Activated naive CD8-positive, alpha-beta T cell treated with anti-CD3 and anti-CD28 coated beads, Interleukin-2, amount 10 ng/mL, durations not matched to agents 7 days and 5 days (primary cell): ENCODE results near the gene GASK1B. TPM values are rescaled to one million over a fixed set of nuclear protein-coding genes. Genes with fewer than 3 reads are reported as not detected.

Source experiments
- ATAC-seq: fragments of 150-1000 bp; cut with Tn5 transposase; one replicate; pipeline ENCODE4 v1.10.0; 2021; ENCODE audit warnings: low read depth, moderate library complexity
- POLR2A ChIA-PET: fragments of 350-600 bp; sonication (Branson Sonifier 250); formaldehyde crosslinking; loops from one replicate; lab custom pipeline; 2021; ENCODE audit warnings: antibody characterized with exemption; lab: Charles Lee
- DNase-seq: peaks from one replicate; pipeline ENCODE4 v3.0.0; 2021
- H3K27ac Mint-ChIP-seq: one replicate; pipeline ENCODE4 v1.8.0; 2022; ENCODE audit warnings: mild to moderate bottlenecking, mixed read lengths
- H3K27me3 Mint-ChIP-seq: one replicate; pipeline ENCODE4 v1.8.0; 2022; ENCODE audit warnings: mild to moderate bottlenecking, moderate library complexity, mixed read lengths
- H3K36me3 Mint-ChIP-seq: one replicate; pipeline ENCODE4 v1.8.0; 2021; ENCODE audit warnings: mild to moderate bottlenecking, mixed read lengths
- H3K4me1 Mint-ChIP-seq: one replicate; pipeline ENCODE4 v1.8.0; 2021; ENCODE audit warnings: mixed read lengths
- H3K4me3 Mint-ChIP-seq: one replicate; pipeline ENCODE4 v1.8.0; 2022; ENCODE audit warnings: mild to moderate bottlenecking, moderate library complexity, mixed read lengths
- H3K9me3 Mint-ChIP-seq: one replicate; pipeline ENCODE4 v1.8.0; 2021; ENCODE audit warnings: mixed read lengths
- total RNA-seq, 2 experiments: library from RNA; stranded (reverse); gene quantifications; one replicate each; pipeline ENCODE4 v1.2.3, GENCODE V29; 2021

GASK1B gene
- total RNA-seq, 2 experiments from 2014 or later = 0.60 to 0.83 TPM

- POLR2A ChIA-PET = no interaction called here
- Mint-ChIP-seq H3K36me3 (no peaks in the 10 kb centered on the region), H3K4me1 (no peaks in the 10 kb centered on the region), H3K9me3 (no peaks in the 10 kb centered on the region), H3K27me3 (no peaks in the 10 kb centered on the region), H3K27ac (no peak overlapping the region), H3K4me3 (no peak overlapping the region)
- no peak for DNase-seq
- ATAC-seq = no peak
These were observed 17.0 kb downstream of the GASK1B start for GRCh38 chr4:158155656-158156356.

GRCh38 chr4:158147151-158147550 lies 25.7 kb downstream of the GASK1B start:
- Mint-ChIP-seq H3K36me3 (no peaks in the 10 kb centered on the region), H3K27ac (no peak overlapping the region), H3K4me3 (no peak overlapping the region), H3K27me3 (no peaks in the 10 kb centered on the region), H3K9me3 (no peaks in the 10 kb centered on the region), H3K4me1 (no peaks in the 10 kb centered on the region)
- POLR2A ChIA-PET = no interaction called here
- no peak for DNase-seq
- ATAC-seq = no peak

- POLR2A ChIA-PET = no interaction called here
- DNase-seq (no peak), ATAC-seq (no peak)
- Mint-ChIP-seq H3K27me3 (no peaks in the 10 kb centered on the region), H3K4me1 (no peaks in the 10 kb centered on the region), H3K9me3 (no peaks in the 10 kb centered on the region), H3K27ac (no peak overlapping the region), H3K4me3 (no peak overlapping the region), H3K36me3 (no peaks in the 10 kb centered on the region)
These were observed 26.1 kb downstream of the GASK1B start for GRCh38 chr4:158146736-158147135.

- no peak for ATAC-seq
- no peaks in the 10 kb centered on the region for H3K4me1 Mint-ChIP-seq
- H3K27me3 Mint-ChIP-seq = no peaks in the 10 kb centered on the region
- no peaks in the 10 kb centered on the region for H3K9me3 Mint-ChIP-seq
- POLR2A ChIA-PET = no interaction called here
- no peaks in the 10 kb centered on the region for H3K36me3 Mint-ChIP-seq
- no peak for DNase-seq
- H3K4me3 Mint-ChIP-seq = no peak overlapping the region
- H3K27ac Mint-ChIP-seq = no peak overlapping the region
These were observed 33.7 kb downstream of the GASK1B start for GRCh38 chr4:158139086-158139485.

- POLR2A ChIA-PET = no interaction called here
- ATAC-seq (no peak), DNase-seq (no peak)
- Mint-ChIP-seq H3K4me1 (no peaks in the 10 kb centered on the region), H3K27ac (no peak overlapping the region), H3K4me3 (no peak overlapping the region), H3K27me3 (no peaks in the 10 kb centered on the region), H3K9me3 (no peaks in the 10 kb centered on the region), H3K36me3 (no peaks in the 10 kb centered on the region)
These were observed 38.6 kb downstream of the GASK1B start for GRCh38 chr4:158134222-158134621.

GRCh38 chr4:158133551-158133950 lies 39.3 kb downstream of the GASK1B start:
- Mint-ChIP-seq H3K4me1 (no peaks in the 10 kb centered on the region), H3K36me3 (no peaks in the 10 kb centered on the region), H3K9me3 (no peaks in the 10 kb centered on the region), H3K27me3 (no peaks in the 10 kb centered on the region), H3K27ac (no peak overlapping the region), H3K4me3 (no peak overlapping the region)
- POLR2A ChIA-PET = no interaction called here
- DNase-seq (no peak), ATAC-seq (no peak)

- DNase-seq (no peak), ATAC-seq (no peak)
- Mint-ChIP-seq H3K4me3 (no peak overlapping the region), H3K36me3 (no peaks in the 10 kb centered on the region), H3K27ac (no peak overlapping the region), H3K9me3 (no peaks in the 10 kb centered on the region), H3K4me1 (no peaks in the 10 kb centered on the region), H3K27me3 (no peaks in the 10 kb centered on the region)
- POLR2A ChIA-PET = no interaction called here
These were observed 41.8 kb downstream of the GASK1B start for GRCh38 chr4:158131027-158131426.

GRCh38 chr4:158130204-158130603 lies 42.6 kb downstream of the GASK1B start:
- Mint-ChIP-seq H3K36me3 (no peaks in the 10 kb centered on the region), H3K27ac (no peak overlapping the region), H3K9me3 (no peaks in the 10 kb centered on the region), H3K4me3 (no peak overlapping the region), H3K27me3 (no peaks in the 10 kb centered on the region), H3K4me1 (no peaks in the 10 kb centered on the region)
- ATAC-seq (no peak), DNase-seq (no peak)
- POLR2A ChIA-PET = no interaction called here

GRCh38 chr4:158129694-158130093 lies 43.1 kb downstream of the GASK1B start:
- no peaks in the 10 kb centered on the region for H3K4me1 Mint-ChIP-seq
- no peaks in the 10 kb centered on the region for H3K27me3 Mint-ChIP-seq
- POLR2A ChIA-PET = no interaction called here
- no peak overlapping the region for H3K27ac Mint-ChIP-seq
- DNase-seq = no peak
- ATAC-seq = no peak
- H3K36me3 Mint-ChIP-seq = no peaks in the 10 kb centered on the region
- no peaks in the 10 kb centered on the region for H3K9me3 Mint-ChIP-seq
- H3K4me3 Mint-ChIP-seq = no peak overlapping the region

GRCh38 chr4:158128540-158128939 lies 44.3 kb downstream of the GASK1B start:
- Mint-ChIP-seq H3K4me1 (no peaks in the 10 kb centered on the region), H3K9me3 (no peaks in the 10 kb centered on the region)

GRCh38 chr4:158125310-158125709 lies 47.5 kb downstream of the GASK1B start:
- Mint-ChIP-seq H3K4me1 (no peaks in the 10 kb centered on the region), H3K27ac (no peak overlapping the region)

More at GRCh38 chr4:158128540-158128939, 44.3 kb downstream of the GASK1B start:
- DNase-seq (no peak), ATAC-seq (no peak)
- Mint-ChIP-seq H3K4me3 (no peak overlapping the region), H3K27ac (no peak overlapping the region), H3K27me3 (no peaks in the 10 kb centered on the region), H3K36me3 (no peaks in the 10 kb centered on the region)
- POLR2A ChIA-PET = no interaction called here

More at GRCh38 chr4:158125310-158125709, 47.5 kb downstream of the GASK1B start:
- DNase-seq = no peak
- H3K4me3 Mint-ChIP-seq = no peak overlapping the region
- no peaks in the 10 kb centered on the region for H3K36me3 Mint-ChIP-seq
- no peaks in the 10 kb centered on the region for H3K9me3 Mint-ChIP-seq
- ATAC-seq = no peak
- POLR2A ChIA-PET = no interaction called here
- no peaks in the 10 kb centered on the region for H3K27me3 Mint-ChIP-seq

Other genes starting within 250 kb of the GASK1B start
- under 1 TPM; 0.14 to 0.54 TPM for gene TMEM144, start 37.5 kb upstream of the GASK1B start, total RNA-seq